Measurements from ENCODE around the gene CARS2.
"Not testable (repeated sequence)": the region's sequence is repeated elsewhere in the genome, so short reads cannot be mapped to it uniquely, and the experiment has no call there.

Gene CARS2

GRCh38 chr13:110705826-110706569 is at the start of gene CARS2:
Gene CARS2, minus strand, starts transcription at chr13:110706116. Its CDS starts 23 bp downstream, at chr13:110706093.
- DNase-seq, result peak; percentile 92

GRCh38 chr13:110748271-110748670 is 42.4 kb upstream of the CARS2 start:
- no peak for DNase-seq

GRCh38 chr13:110746438-110746837 is 40.5 kb upstream of the CARS2 start:
- DNase-seq, result no peak

GRCh38 chr13:110743687-110744086 is 37.8 kb upstream of the CARS2 start:
- no peak for DNase-seq

GRCh38 chr13:110737555-110737954 is 31.6 kb upstream of the CARS2 start:
- no peak for DNase-seq

GRCh38 chr13:110734561-110734960 is 28.6 kb upstream of the CARS2 start:
- DNase-seq, result no peak

GRCh38 chr13:110731072-110731471 is 25.2 kb upstream of the CARS2 start:
- no peak for DNase-seq

GRCh38 chr13:110726726-110727125 is 20.8 kb upstream of the CARS2 start:
- peak; percentile 50 for DNase-seq

- not testable (repeated sequence) for DNase-seq
Measured at GRCh38 chr13:110726153-110726552, 20.2 kb upstream of the CARS2 start.

GRCh38 chr13:110723598-110723997 is 17.7 kb upstream of the CARS2 start:
- DNase-seq, result no peak

GRCh38 chr13:110722971-110723370 is 17.1 kb upstream of the CARS2 start:
- DNase-seq, result no peak

- DNase-seq, result no peak
Measured at GRCh38 chr13:110719036-110719710, 13.3 kb upstream of the CARS2 start.

- DNase-seq, result no peak
Measured at GRCh38 chr13:110716247-110716515, 10.3 kb upstream of the CARS2 start.

- peak; percentile 94 for DNase-seq
Measured at GRCh38 chr13:110715395-110716246, 9.7 kb upstream of the CARS2 start.

GRCh38 chr13:110714797-110715394 is 9.0 kb upstream of the CARS2 start:
- peak; percentile 46 for DNase-seq

GRCh38 chr13:110713981-110714796 is 8.3 kb upstream of the CARS2 start:
- DNase-seq, result peak; percentile 70

- no peak for DNase-seq
Measured at GRCh38 chr13:110713642-110713952, 7.7 kb upstream of the CARS2 start, which contains the start of gene ING1. Gene ING1, plus strand, starts transcription at chr13:110713700. Its CDS starts 450 bp downstream, at chr13:110714150.

- peak; percentile 98 for DNase-seq
Measured at GRCh38 chr13:110712849-110713641, 7.1 kb upstream of the CARS2 start.

GRCh38 chr13:110712081-110712848 is 6.3 kb upstream of the CARS2 start:
- peak; percentile 84 for DNase-seq

GRCh38 chr13:110706570-110707372 is 855 bp upstream of the CARS2 start:
- DNase-seq, result no peak

Data from stimulated activated CD4-positive, alpha-beta T cell treated with anti-CD3 and anti-CD28 coated beads, Interleukin-4, amount 100 ng/mL, for 1 hour (primary cell).